OCI-M2 (cell line): Measurements from ENCODE around the gene RPL19.

ENCODE experiments used
- DNase-seq: peaks from one replicate; lab custom pipeline; 2025; ENCODE audit not compliant: unreplicated experiment; lab: John Stamatoyannopoulos, UW

The RPL19 gene

GRCh38 chr17:39171933-39172332 lies 28.1 kb upstream of the RPL19 start:
- no peak for DNase-seq

GRCh38 chr17:39173080-39173479 lies 27.0 kb upstream of the RPL19 start:
- DNase-seq: no peak

- DNase-seq: no peak
These were observed 26.4 kb upstream of the RPL19 start for GRCh38 chr17:39173526-39174274.

GRCh38 chr17:39174920-39175694 lies 25.0 kb upstream of the RPL19 start:
- DNase-seq: no peak

- no peak for DNase-seq
These were observed 24.4 kb upstream of the RPL19 start for GRCh38 chr17:39175695-39176093.

GRCh38 chr17:39177256-39177655 lies 22.8 kb upstream of the RPL19 start:
- no peak for DNase-seq

- DNase-seq: no peak
These were observed 21.5 kb upstream of the RPL19 start for GRCh38 chr17:39178536-39178935.

- no peak for DNase-seq
These were observed 18.8 kb upstream of the RPL19 start for GRCh38 chr17:39181303-39181702.

GRCh38 chr17:39183045-39183444 lies 17.0 kb upstream of the RPL19 start:
- DNase-seq: no peak

GRCh38 chr17:39183720-39184119 lies 16.4 kb upstream of the RPL19 start:
- DNase-seq: no peak

GRCh38 chr17:39186481-39187002 lies 13.5 kb upstream of the RPL19 start:
- no peak for DNase-seq

- no peak for DNase-seq
These were observed 12.8 kb upstream of the RPL19 start for GRCh38 chr17:39187152-39187830.

- DNase-seq: no peak
These were observed 8.2 kb upstream of the RPL19 start for GRCh38 chr17:39191750-39192510.

- no peak for DNase-seq
These were observed 7.2 kb upstream of the RPL19 start for GRCh38 chr17:39192901-39193300.

GRCh38 chr17:39193346-39193745 lies 6.7 kb upstream of the RPL19 start:
- no peak for DNase-seq

GRCh38 chr17:39194089-39194984 lies 5.7 kb upstream of the RPL19 start:
- DNase-seq: no peak

GRCh38 chr17:39194985-39195524 lies 5.0 kb upstream of the RPL19 start:
- DNase-seq: no peak

- no peak for DNase-seq
These were observed 4.4 kb upstream of the RPL19 start for GRCh38 chr17:39195568-39196160.

GRCh38 chr17:39196241-39196807 lies 3.8 kb upstream of the RPL19 start:
- no peak for DNase-seq
